Mucosa of descending colon (tissue), 3 donors: ENCODE measurements around the gene FAM107B. TPM values are rescaled to one million over a fixed set of nuclear protein-coding genes. Genes with fewer than 3 reads are reported as not detected.

Experiments used
- ATAC-seq: fragments of 200-7000 bp; cut with Tn5 transposase; one replicate; pipeline ENCODE4 v1.9.1; 2020; ENCODE audit warnings: mild to moderate bottlenecking, moderate library complexity
- DNase-seq, 3 donors: peaks; one replicate each; pipeline ENCODE4 v3.0.0-alpha.2; 2020
- H3K36me3 ChIP-seq: fragments of 200-600 bp; one replicate; pipeline ENCODE4 v1.8.0; 2021; ENCODE audit warnings: low read depth, mild to moderate bottlenecking
- H3K4me1 ChIP-seq: fragments of 200-600 bp; one replicate; pipeline ENCODE4 v1.8.0; 2021; ENCODE audit warnings: low read depth, mild to moderate bottlenecking
- H3K4me3 ChIP-seq: fragments of 200-600 bp; one replicate; pipeline ENCODE4 v1.8.0; 2021; ENCODE audit warnings: mild to moderate bottlenecking
- H3K9me3 ChIP-seq: fragments of 200-600 bp; one replicate; pipeline ENCODE4 v1.8.0; 2021; ENCODE audit warnings: mild to moderate bottlenecking
- CTCF ChIP-seq: fragments of 200-600 bp; IDR thresholded peaks from one replicate; pipeline ENCODE4 v1.8.0; 2022; ENCODE audit warnings: antibody characterized with exemption, mild to moderate bottlenecking
- intact Hi-C, 2 donors: fragments of 100-400 bp; cut with DNase I in 1 of 2; cut with micrococcal nuclease in 1 of 2; formaldehyde crosslinking; loops; one replicate each; pipeline versions ENCODE4 v1.11.0 to v1.11.1; 2022; cut with DNase I, micrococcal nuclease
- total RNA-seq, 3 donors: library from RNA; stranded (reverse); fragmentation: NEBNext Ultra II Directional in 2 of 3; extraction: Animal tissue kit (Norgen Biotek cat#: 25700) in 2 of 3; gene quantifications; one replicate each; pipeline versions ENCODE4 v1.2.1 to v1.2.4, GENCODE V29; 2021 to 2023
- donor health status: DM: no; HTN: no; CAD: no; lungs with moderate emphysema.
- donor health status: DM: no; HTN: no; CAD: no.
- donor health status: DM: no; HTN: yes; CAD: no.

Gene FAM107B
- total RNA-seq, 3 donors from 2014 or later = 45.6 to 77.7 (median 76.9) TPM

- no peak for TF ChIP-seq CTCF
Observed at GRCh38 chr10:14654821-14655382, 119.8 kb downstream of the FAM107B start.

GRCh38 chr10:14653271-14654161 lies 121.2 kb downstream of the FAM107B start:
- TF ChIP-seq CTCF = no peak
- intact Hi-C loops = no loop called here
- Histone ChIP-seq H3K4me3 (no peak overlapping the region), H3K4me1 (peaks cover 11% of the 10 kb centered on the region), H3K9me3 (no peaks in the 10 kb centered on the region), H3K36me3 (no peaks in the 10 kb centered on the region)
- ATAC-seq = peak; percentile 81
- no peak for DNase-seq

More at GRCh38 chr10:14654821-14655382, 119.8 kb downstream of the FAM107B start:
- ATAC-seq (no peak), DNase-seq (no peak)
- H3K4me3 ChIP-seq = no peak overlapping the region
- peaks cover 6% of the 10 kb centered on the region for H3K4me1 ChIP-seq
- no peaks in the 10 kb centered on the region for H3K9me3 ChIP-seq
- no peaks in the 10 kb centered on the region for H3K36me3 ChIP-seq
- intact Hi-C loops = no loop called here

GRCh38 chr10:14652816-14653215 lies 121.9 kb downstream of the FAM107B start:
- H3K9me3 ChIP-seq = no peaks in the 10 kb centered on the region
- H3K36me3 ChIP-seq = no peaks in the 10 kb centered on the region
- H3K4me3 ChIP-seq = no peak overlapping the region
- no peak for TF ChIP-seq CTCF
- peaks cover 18% of the 10 kb centered on the region for H3K4me1 ChIP-seq
- ATAC-seq = no peak
- intact Hi-C loops = no loop called here
- DNase-seq = no peak

GRCh38 chr10:14652067-14652466 lies 122.6 kb downstream of the FAM107B start:
- Histone ChIP-seq H3K4me3 (no peak overlapping the region), H3K4me1 (peaks cover 18% of the 10 kb centered on the region), H3K9me3 (no peaks in the 10 kb centered on the region), H3K36me3 (no peaks in the 10 kb centered on the region)
- intact Hi-C loops = no loop called here
- DNase-seq (no peak), ATAC-seq (no peak)
- TF ChIP-seq CTCF = no peak

- no peak for TF ChIP-seq CTCF
- no peak for ATAC-seq
- Histone ChIP-seq H3K4me3 (no peak overlapping the region), H3K9me3 (no peaks in the 10 kb centered on the region), H3K36me3 (no peaks in the 10 kb centered on the region), H3K4me1 (peaks cover 18% of the 10 kb centered on the region)
- DNase-seq = no peak
- intact Hi-C loops = no loop called here
Observed at GRCh38 chr10:14649739-14650138, 125.0 kb downstream of the FAM107B start.
